KOPT-K1 (cell line): ENCODE data around the gene LMBR1.
"Not testable (repeated sequence)": the region's sequence is repeated elsewhere in the genome, so short reads cannot be mapped to it uniquely, and the experiment has no call there.

Experiments used
- H3K27ac ChIP-seq: fragments of 200-600 bp; sonication (generic); 2 replicates; pipeline ENCODE4 v1.5.1; 2016; ENCODE audit warnings: antibody characterized with exemption, mild to moderate bottlenecking, low read depth, low read length; ENCODE audit not compliant: poor library complexity, severe bottlenecking
- H3K36me3 ChIP-seq: fragments of 200-600 bp; sonication (generic); 2 replicates; pipeline ENCODE4 v1.5.1; 2017; ENCODE audit warnings: antibody characterized with exemption, mild to moderate bottlenecking, low read length, moderate library complexity; ENCODE audit not compliant: insufficient read depth
- H3K9me3 ChIP-seq: fragments of 200-600 bp; sonication (generic); 2 replicates; pipeline ENCODE4 v1.5.1; 2017; ENCODE audit warnings: antibody characterized with exemption, low read length, mild to moderate bottlenecking; ENCODE audit not compliant: insufficient read depth, poor library complexity, severe bottlenecking

Gene LMBR1

GRCh38 chr7:156892821-156893706 is at the start of gene LMBR1:
LMBR1 (minus strand) TSS chr7:156893183; CDS start chr7:156892993, 190 bp downstream.
- H3K27ac ChIP-seq, result peak within 1 kb of the TSS; percentile 66
- H3K36me3 ChIP-seq, result no peaks in the 10 kb centered on the region
- no peaks in the 10 kb centered on the region for H3K9me3 ChIP-seq

GRCh38 chr7:156942708-156943090 is 49.7 kb upstream of the LMBR1 start:
- Histone ChIP-seq H3K9me3 (peaks cover 24% of the 10 kb centered on the region), H3K27ac (no peak overlapping the region), H3K36me3 (no peaks in the 10 kb centered on the region)

GRCh38 chr7:156941393-156942182 is 48.6 kb upstream of the LMBR1 start:
- peaks cover 24% of the 10 kb centered on the region for H3K9me3 ChIP-seq
- H3K36me3 ChIP-seq, result no peaks in the 10 kb centered on the region
- no peak overlapping the region for H3K27ac ChIP-seq

- no peaks in the 10 kb centered on the region for H3K36me3 ChIP-seq
- no peak overlapping the region for H3K27ac ChIP-seq
- peaks cover 24% of the 10 kb centered on the region for H3K9me3 ChIP-seq
Observed at GRCh38 chr7:156940421-156941122, 47.6 kb upstream of the LMBR1 start.

GRCh38 chr7:156936766-156937165 is 43.8 kb upstream of the LMBR1 start:
- peaks cover 15% of the 10 kb centered on the region for H3K9me3 ChIP-seq

GRCh38 chr7:156935250-156935649 is 42.3 kb upstream of the LMBR1 start:
- Histone ChIP-seq H3K27ac (no peak overlapping the region), H3K36me3 (no peaks in the 10 kb centered on the region), H3K9me3 (peaks cover under 1% of the 10 kb centered on the region)

More at GRCh38 chr7:156936766-156937165, 43.8 kb upstream of the LMBR1 start:
- not testable (repeated sequence) for H3K27ac ChIP-seq, H3K36me3 ChIP-seq

- Histone ChIP-seq H3K27ac (no peak overlapping the region), H3K36me3 (no peaks in the 10 kb centered on the region), H3K9me3 (no peaks in the 10 kb centered on the region)
Observed at GRCh38 chr7:156932006-156932405, 39.0 kb upstream of the LMBR1 start.

GRCh38 chr7:156929789-156930539 is 37.0 kb upstream of the LMBR1 start:
- no peaks in the 10 kb centered on the region for H3K36me3 ChIP-seq
- H3K27ac ChIP-seq, result no peak overlapping the region
- no peaks in the 10 kb centered on the region for H3K9me3 ChIP-seq

GRCh38 chr7:156928406-156928747 is 35.4 kb upstream of the LMBR1 start:
- no peaks in the 10 kb centered on the region for H3K36me3 ChIP-seq
- no peak overlapping the region for H3K27ac ChIP-seq
- no peaks in the 10 kb centered on the region for H3K9me3 ChIP-seq

GRCh38 chr7:156927571-156928405 is 34.8 kb upstream of the LMBR1 start:
- H3K9me3 ChIP-seq, result no peaks in the 10 kb centered on the region
- no peaks in the 10 kb centered on the region for H3K36me3 ChIP-seq
- H3K27ac ChIP-seq, result no peak overlapping the region

- not testable (repeated sequence) for H3K36me3 ChIP-seq, H3K27ac ChIP-seq, H3K9me3 ChIP-seq
Observed at GRCh38 chr7:156925821-156926220, 32.8 kb upstream of the LMBR1 start.

GRCh38 chr7:156922304-156922703 is 29.3 kb upstream of the LMBR1 start:
- H3K9me3 ChIP-seq, H3K27ac ChIP-seq, H3K36me3 ChIP-seq: not testable (repeated sequence)

GRCh38 chr7:156920487-156921373 is 27.7 kb upstream of the LMBR1 start:
- not testable (repeated sequence) for H3K27ac ChIP-seq, H3K9me3 ChIP-seq

More at GRCh38 chr7:156920487-156921373, 27.7 kb upstream of the LMBR1 start:
- not testable (repeated sequence) for H3K36me3 ChIP-seq
